Hepatocyte (in vitro differentiated cells): ENCODE measurements around the gene PTPN2.
"Not testable (repeated sequence)": the region's sequence is repeated elsewhere in the genome, so short reads cannot be mapped to it uniquely, and the experiment has no call there.

Experiments
- CTCF ChIP-seq: fragments of 200-600 bp; sonication (generic); IDR thresholded peaks from 2 replicates; pipeline ENCODE4 v1.5.1; 2016; ENCODE audit warnings: antibody characterized with exemption, mild to moderate bottlenecking; ENCODE audit not compliant: poor library complexity
- EZH2phosphoT487 ChIP-seq: fragments of 200-600 bp; sonication (generic); IDR thresholded peaks from one replicate; pipeline ENCODE4 v1.6.1; 2018; ENCODE audit warnings: antibody characterized with exemption, mild to moderate bottlenecking, low read depth, moderate library complexity; ENCODE audit not compliant: unreplicated experiment, severe bottlenecking

GRCh38 chr18:12901208-12901607, 17.2 kb upstream of the PTPN2 start:
- not testable (repeated sequence) for TF ChIP-seq CTCF, EZH2phosphoT487
